Thyroid gland (tissue), 4 donors: ENCODE results near the gene FRMD8.

Experiments
- CTCF ChIP-seq, 6 experiments: fragments of 200-600 bp in 3 of 6; fragments of 450-650 bp in 3 of 6; sonication (generic) in 3 of 6; IDR thresholded peaks; one replicate each; pipeline ENCODE4 v1.5.1; 2016 to 2019; ENCODE audit warnings: antibody characterized with exemption in 6 of 6, mild to moderate bottlenecking in 2 of 6, inconsistent platforms in 1 of 6, moderate library complexity in 1 of 6
- POLR2A ChIP-seq, 2 donors: fragments of 450-650 bp; IDR thresholded peaks; one replicate each; pipeline ENCODE4 v1.6.1; 2017; ENCODE audit warnings: antibody characterized with exemption in 2 of 2, mild to moderate bottlenecking in 2 of 2, moderate library complexity in 1 of 2

- TF ChIP-seq CTCF (IDR thresholded peaks at IDR 0.05) (no peak), POLR2A (IDR thresholded peaks at IDR 0.05) (no peak)
These were observed 9.4 kb upstream of the FRMD8 start for GRCh38 chr11:65377036-65377435.
